A549 (cell line): ENCODE results near the gene CSTPP1. TPM values are rescaled to one million over a fixed set of nuclear protein-coding genes. Genes with fewer than 3 reads are reported as not detected.
"Not testable (repeated sequence)": the region's sequence is repeated elsewhere in the genome, so short reads cannot be mapped to it uniquely, and the experiment has no call there.

Source experiments
- ATAC-seq, 2 experiments: fragments of 200-7000 bp in 1 of 2; fragments of >200 bp in 1 of 2; cut with Nextera tagmentation in 1 of 2; cut with Tn5 transposase in 1 of 2; 3 replicates each; pipeline versions ENCODE4 v1.8.0 to v1.9.1; 2018 to 2020; ENCODE audit warnings: mild to moderate bottlenecking in 1 of 2, moderate library complexity in 1 of 2
- CTCF ChIA-PET: fragments of 300-600 bp; sonication (Branson Sonifier 250); formaldehyde crosslinking; extraction: SDS; loops from one replicate; lab custom pipeline; 2021; ENCODE audit warnings: antibody characterized with exemption, inconsistent platforms; lab: Yijun Ruan, JAX
- POLR2A ChIA-PET: fragments of 350-600 bp; formaldehyde crosslinking; extraction: SDS; loops from one replicate; lab custom pipeline; 2021; ENCODE audit warnings: antibody characterized with exemption, inconsistent platforms; lab: Yijun Ruan, JAX
- DNase-seq, 2 experiments: peaks; one replicate each; pipeline versions ENCODE4 v3.0.0 to v3.0.0-alpha.2; 2011 to 2016; ENCODE audit warnings: low read depth in 1 of 2, low spot score in 1 of 2
- FAIRE-seq: peaks from 2 replicates; lab custom pipeline; 2011; peaks lifted over from hg19 to GRCh38; lab: Jason Lieb, UNC
- H3K27ac ChIP-seq, 2 experiments: fragments of >200 bp; sonication (Bioruptor Twin); formaldehyde crosslinking; 3 replicates each; pipeline ENCODE4 v1.5.1; 2016 to 2017
- H3K4me1 ChIP-seq: fragments of >200 bp; sonication (Bioruptor Twin); formaldehyde crosslinking; 3 replicates; pipeline ENCODE4 v1.6.1; 2016
- H3K4me2 ChIP-seq: fragments of >200 bp; sonication (Bioruptor Twin); formaldehyde crosslinking; 3 replicates; pipeline ENCODE4 v1.6.1; 2016
- H3K4me3 ChIP-seq: fragments of >200 bp; sonication (Bioruptor Twin); formaldehyde crosslinking; 3 replicates; pipeline ENCODE4 v1.5.1; 2016
- H3K9me3 ChIP-seq: fragments of >200 bp; sonication (Bioruptor Twin); formaldehyde crosslinking; 3 replicates; pipeline ENCODE4 v1.6.1; 2016
- BHLHE40 ChIP-seq: IDR thresholded peaks from 2 replicates; pipeline ENCODE4 v1.6.1; 2012; ENCODE audit warnings: low read depth, low read length, inconsistent platforms
- CBX2 ChIP-seq: fragments of 200-600 bp; sonication (generic); IDR thresholded peaks from 2 replicates; pipeline ENCODE4 v1.6.1; 2016; ENCODE audit warnings: low read depth, mild to moderate bottlenecking, borderline replicate concordance
- FOSB ChIP-seq: fragments of 250-450 bp; sonication (Bioruptor Pico); IDR thresholded peaks from 2 replicates; pipeline ENCODE4 v1.5.0; 2020; ENCODE audit warnings: mild to moderate bottlenecking, moderate library complexity
- HES2 ChIP-seq: fragments of >200 bp; sonication (Bioruptor Twin); formaldehyde crosslinking; IDR thresholded peaks from 2 replicates; pipeline ENCODE4 v1.6.1; 2016
- HMGXB4 ChIP-seq: fragments of 250-450 bp; sonication (Bioruptor Pico); IDR thresholded peaks from 2 replicates; pipeline ENCODE4 v1.5.0; 2021; ENCODE audit warnings: mild to moderate bottlenecking, moderate library complexity, borderline replicate concordance
- JUNB ChIP-seq: fragments of >200 bp; sonication (Bioruptor Twin); formaldehyde crosslinking; IDR thresholded peaks from 2 replicates; pipeline ENCODE4 v1.6.1; 2016
- PBX3 ChIP-seq: IDR thresholded peaks from 2 replicates; pipeline ENCODE4 v1.6.1; 2012
- POLR2A ChIP-seq: IDR thresholded peaks from 2 replicates; pipeline ENCODE4 v1.6.1; 2012; ENCODE audit warnings: mild to moderate bottlenecking, low read length
- RNF2 ChIP-seq: fragments of 200-600 bp; sonication (generic); IDR thresholded peaks from 2 replicates; pipeline ENCODE4 v1.6.1; 2016; ENCODE audit warnings: low read depth, mild to moderate bottlenecking, antibody characterized with exemption, moderate library complexity, borderline replicate concordance
- SMC3 ChIP-seq: fragments of >200 bp; sonication (Bioruptor Twin); formaldehyde crosslinking; IDR thresholded peaks from 3 replicates; pipeline ENCODE4 v1.6.1; 2018; ENCODE audit warnings: inconsistent platforms
- TP53 ChIP-seq: fragments of 250-450 bp; sonication (Bioruptor Pico); IDR thresholded peaks from 2 replicates; pipeline ENCODE4 v1.5.0; 2021; ENCODE audit warnings: mild to moderate bottlenecking, moderate library complexity
- USF2 ChIP-seq: fragments of 450-650 bp; IDR thresholded peaks from 2 replicates; pipeline ENCODE4 v1.6.1; 2014; ENCODE audit warnings: antibody characterized with exemption
- ZC3H11A ChIP-seq: fragments of 450-650 bp; IDR thresholded peaks from 2 replicates; pipeline ENCODE4 v1.6.1; 2014; ENCODE audit warnings: antibody characterized with exemption, mild to moderate bottlenecking
- ZNF302 ChIP-seq: fragments of 250-450 bp; sonication (Bioruptor Pico); IDR thresholded peaks from 2 replicates; pipeline ENCODE4 v1.9.0; 2021; ENCODE audit warnings: inconsistent platforms, mild to moderate bottlenecking, moderate library complexity
- ZSCAN20 ChIP-seq: fragments of 250-450 bp; sonication (Bioruptor Pico); IDR thresholded peaks from 2 replicates; pipeline ENCODE4 v1.8.0; 2022; ENCODE audit warnings: mild to moderate bottlenecking, moderate library complexity
- WGBS: methylation state at CpG from one replicate; pipeline ENCODE4 v1.1.6; 2017; ENCODE audit errors: missing lambda C conversion rate; 5-methylcytosine and 5-hydroxymethylcytosine counted together
- polyA plus RNA-seq, 4 experiments: library from polyadenylated mRNA; depleted of rRNA in 3 of 4; stranded (reverse); fragments of >200 nt; fragmentation: RNase III in 1 of 4; extraction: RNeasy Plus Mini Kit Qiagen cat#74134 plus additional on column Dnase treatment in 1 of 4; gene quantifications; 2 replicates in 3 of 4; 3 replicates in 1 of 4; pipeline ENCODE4 v1.2.3, GENCODE V29; 2011 to 2017
- TF ChIP-seq, protein P1 (sequence below): fragments of 200-600 bp; sonication (generic); IDR thresholded peaks from 2 replicates; pipeline ENCODE4 v1.6.1; 2016; ENCODE audit warnings: antibody characterized with exemption, mild to moderate bottlenecking, moderate library complexity
- TF ChIP-seq, protein P2 (sequence below): fragments of >200 bp; sonication (Bioruptor Twin); formaldehyde crosslinking; IDR thresholded peaks from 3 replicates; pipeline ENCODE4 v1.6.1; 2016
- TF ChIP-seq, protein P3 (sequence below): fragments of >200 bp; sonication (Bioruptor Twin); formaldehyde crosslinking; IDR thresholded peaks from 3 replicates; pipeline ENCODE4 v1.5.1; 2016

Gene CSTPP1
- polyA plus RNA-seq, 2 of the 4 experiments (the other 2 are of a cell fraction): 31.5 to 34.5 TPM

GRCh38 chr11:46987183-46987582 lies 50.6 kb downstream of the CSTPP1 start (continued):
- TF ChIP-seq, protein P1, sequence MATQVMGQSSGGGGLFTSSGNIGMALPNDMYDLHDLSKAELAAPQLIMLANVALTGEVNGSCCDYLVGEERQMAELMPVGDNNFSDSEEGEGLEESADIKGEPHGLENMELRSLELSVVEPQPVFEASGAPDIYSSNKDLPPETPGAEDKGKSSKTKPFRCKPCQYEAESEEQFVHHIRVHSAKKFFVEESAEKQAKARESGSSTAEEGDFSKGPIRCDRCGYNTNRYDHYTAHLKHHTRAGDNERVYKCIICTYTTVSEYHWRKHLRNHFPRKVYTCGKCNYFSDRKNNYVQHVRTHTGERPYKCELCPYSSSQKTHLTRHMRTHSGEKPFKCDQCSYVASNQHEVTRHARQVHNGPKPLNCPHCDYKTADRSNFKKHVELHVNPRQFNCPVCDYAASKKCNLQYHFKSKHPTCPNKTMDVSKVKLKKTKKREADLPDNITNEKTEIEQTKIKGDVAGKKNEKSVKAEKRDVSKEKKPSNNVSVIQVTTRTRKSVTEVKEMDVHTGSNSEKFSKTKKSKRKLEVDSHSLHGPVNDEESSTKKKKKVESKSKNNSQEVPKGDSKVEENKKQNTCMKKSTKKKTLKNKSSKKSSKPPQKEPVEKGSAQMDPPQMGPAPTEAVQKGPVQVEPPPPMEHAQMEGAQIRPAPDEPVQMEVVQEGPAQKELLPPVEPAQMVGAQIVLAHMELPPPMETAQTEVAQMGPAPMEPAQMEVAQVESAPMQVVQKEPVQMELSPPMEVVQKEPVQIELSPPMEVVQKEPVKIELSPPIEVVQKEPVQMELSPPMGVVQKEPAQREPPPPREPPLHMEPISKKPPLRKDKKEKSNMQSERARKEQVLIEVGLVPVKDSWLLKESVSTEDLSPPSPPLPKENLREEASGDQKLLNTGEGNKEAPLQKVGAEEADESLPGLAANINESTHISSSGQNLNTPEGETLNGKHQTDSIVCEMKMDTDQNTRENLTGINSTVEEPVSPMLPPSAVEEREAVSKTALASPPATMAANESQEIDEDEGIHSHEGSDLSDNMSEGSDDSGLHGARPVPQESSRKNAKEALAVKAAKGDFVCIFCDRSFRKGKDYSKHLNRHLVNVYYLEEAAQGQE: no peak
- TF ChIP-seq JUNB: no peak

DNA sequence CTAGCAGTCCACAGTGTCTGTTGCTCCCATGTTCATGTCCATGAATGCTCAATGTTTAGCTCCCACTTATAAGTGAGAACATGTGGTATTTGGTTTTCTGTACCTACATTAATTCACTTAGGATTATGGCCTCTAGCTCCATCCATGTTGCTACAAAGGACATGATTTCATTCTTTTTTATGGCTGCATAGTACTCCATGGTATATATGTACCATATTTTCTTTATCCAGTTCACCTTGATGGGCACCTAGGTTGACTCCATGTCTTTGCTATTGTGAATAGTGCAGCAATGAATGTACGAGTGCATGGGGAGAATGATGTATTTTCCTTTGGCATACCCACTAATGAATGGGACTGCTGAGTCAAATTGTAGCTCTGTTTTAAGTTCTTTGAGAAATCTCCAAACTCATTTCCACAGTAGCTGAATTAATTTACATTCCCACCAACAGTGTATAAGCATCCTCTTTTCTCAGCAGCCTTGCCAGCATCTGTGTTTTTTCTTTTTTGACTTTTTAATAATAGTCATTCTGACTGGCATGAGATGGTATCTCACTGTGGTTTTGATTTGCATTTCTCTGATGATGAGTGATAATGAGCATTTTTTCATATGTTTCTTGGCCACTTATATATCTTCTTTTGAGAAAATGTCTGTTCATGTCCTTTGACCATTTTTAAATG lies 53.4 kb downstream of the CSTPP1 start:
- H3K4me3 ChIP-seq, DNase-seq, FAIRE-seq, H3K9me3 ChIP-seq, H3K27ac ChIP-seq, H3K4me2 ChIP-seq, ATAC-seq, H3K4me1 ChIP-seq, CTCF ChIA-PET: not testable (repeated sequence)
- 74% methylated on average over 1 of the region's 1 CpG for WGBS
- POLR2A ChIA-PET: interaction anchor here (0.6 kb wide), 1 partner anchor 27 kb away, joined by 4 read pairs; no protein-coding TSS in a partner anchor

GRCh38 chr11:46991391-46991790 lies 54.8 kb downstream of the CSTPP1 start:
- CTCF ChIA-PET: no interaction called here
- H3K4me2 ChIP-seq: no peak overlapping the region
- peaks cover 5% of the 10 kb centered on the region; the same call in 1 of the 3 replicates for H3K9me3 ChIP-seq
- H3K4me3 ChIP-seq: no peak overlapping the region
- FAIRE-seq (no peak), DNase-seq (no peak), ATAC-seq (no peak)
- TF ChIP-seq SMC3: no peak
- TF ChIP-seq PBX3: no peak
- no peak for TF ChIP-seq HMGXB4 (CRISPR knock-in tag)
- no peak for TF ChIP-seq HES2
- no peak for TF ChIP-seq CBX2
- TF ChIP-seq POLR2A: no peak
- TF ChIP-seq, protein P2, sequence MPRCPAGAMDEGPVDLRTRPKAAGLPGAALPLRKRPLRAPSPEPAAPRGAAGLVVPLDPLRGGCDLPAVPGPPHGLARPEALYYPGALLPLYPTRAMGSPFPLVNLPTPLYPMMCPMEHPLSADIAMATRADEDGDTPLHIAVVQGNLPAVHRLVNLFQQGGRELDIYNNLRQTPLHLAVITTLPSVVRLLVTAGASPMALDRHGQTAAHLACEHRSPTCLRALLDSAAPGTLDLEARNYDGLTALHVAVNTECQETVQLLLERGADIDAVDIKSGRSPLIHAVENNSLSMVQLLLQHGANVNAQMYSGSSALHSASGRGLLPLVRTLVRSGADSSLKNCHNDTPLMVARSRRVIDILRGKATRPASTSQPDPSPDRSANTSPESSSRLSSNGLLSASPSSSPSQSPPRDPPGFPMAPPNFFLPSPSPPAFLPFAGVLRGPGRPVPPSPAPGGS: no peak
- TF ChIP-seq ZC3H11A: no peak
- TF ChIP-seq ZSCAN20 (CRISPR knock-in tag): no peak
- TF ChIP-seq BHLHE40: no peak
- TF ChIP-seq ZNF302 (CRISPR knock-in tag): no peak
- no peak for TF ChIP-seq USF2
- no peak for TF ChIP-seq FOSB
- no peak for TF ChIP-seq TP53 (CRISPR knock-in tag)
- TF ChIP-seq RNF2: no peak
- TF ChIP-seq, protein P3, sequence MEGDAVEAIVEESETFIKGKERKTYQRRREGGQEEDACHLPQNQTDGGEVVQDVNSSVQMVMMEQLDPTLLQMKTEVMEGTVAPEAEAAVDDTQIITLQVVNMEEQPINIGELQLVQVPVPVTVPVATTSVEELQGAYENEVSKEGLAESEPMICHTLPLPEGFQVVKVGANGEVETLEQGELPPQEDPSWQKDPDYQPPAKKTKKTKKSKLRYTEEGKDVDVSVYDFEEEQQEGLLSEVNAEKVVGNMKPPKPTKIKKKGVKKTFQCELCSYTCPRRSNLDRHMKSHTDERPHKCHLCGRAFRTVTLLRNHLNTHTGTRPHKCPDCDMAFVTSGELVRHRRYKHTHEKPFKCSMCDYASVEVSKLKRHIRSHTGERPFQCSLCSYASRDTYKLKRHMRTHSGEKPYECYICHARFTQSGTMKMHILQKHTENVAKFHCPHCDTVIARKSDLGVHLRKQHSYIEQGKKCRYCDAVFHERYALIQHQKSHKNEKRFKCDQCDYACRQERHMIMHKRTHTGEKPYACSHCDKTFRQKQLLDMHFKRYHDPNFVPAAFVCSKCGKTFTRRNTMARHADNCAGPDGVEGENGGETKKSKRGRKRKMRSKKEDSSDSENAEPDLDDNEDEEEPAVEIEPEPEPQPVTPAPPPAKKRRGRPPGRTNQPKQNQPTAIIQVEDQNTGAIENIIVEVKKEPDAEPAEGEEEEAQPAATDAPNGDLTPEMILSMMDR: no peak
- H3K27ac ChIP-seq: no peak overlapping the region
- 95% methylated on average over 2 of the region's 2 CpGs for WGBS
- POLR2A ChIA-PET: no interaction called here
- no peaks in the 10 kb centered on the region for H3K4me1 ChIP-seq

GRCh38 chr11:46992386-46992785 lies 55.8 kb downstream of the CSTPP1 start:
- CTCF ChIA-PET: not testable (repeated sequence)

More at GRCh38 chr11:46992386-46992785, 55.8 kb downstream of the CSTPP1 start:
- H3K4me1 ChIP-seq, ATAC-seq, H3K4me3 ChIP-seq, H3K9me3 ChIP-seq, FAIRE-seq, POLR2A ChIA-PET, H3K27ac ChIP-seq, H3K4me2 ChIP-seq, DNase-seq: not testable (repeated sequence)
- 71% methylated on average over 2 of the region's 2 CpGs for WGBS
